ENCODE data around the gene SEC24C.

The SEC24C gene

DNA sequence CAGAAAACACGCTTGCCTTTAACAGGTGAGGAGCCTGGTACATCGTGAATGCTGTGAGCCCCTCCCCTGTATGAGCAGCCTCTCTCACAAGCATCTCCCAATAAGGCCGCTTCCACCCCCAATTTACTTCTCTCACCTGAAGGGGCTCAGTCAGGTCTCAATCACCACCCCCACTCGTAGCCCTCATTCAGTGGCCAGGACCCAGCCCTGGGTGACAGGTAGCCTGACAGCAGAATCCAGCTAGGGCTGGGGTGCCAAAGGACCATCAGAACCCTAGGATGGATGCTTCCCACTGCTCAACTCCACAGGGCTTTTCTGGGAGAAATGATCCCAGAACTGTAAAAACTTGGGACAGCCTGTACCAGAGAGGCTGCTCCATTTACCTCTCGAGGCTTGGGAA lies 73.7 kb downstream of the SEC24C start:
- Histone ChIP-seq H3K4me3 (ENCODE audit: low read depth, low read length) (no peak overlapping the region), H3K9ac (no peak overlapping the region), H3K27ac (no peak overlapping the region), H2AFZ (no peak overlapping the region), H3K4me1 (no peaks in the 10 kb centered on the region), H3K4me2 (ENCODE audit: low read length) (no peak overlapping the region), H3K36me3 (ENCODE audit: control insufficient read depth, insufficient read depth, low read length) (no peaks in the 10 kb centered on the region), H3K9me3 (ENCODE audit: control insufficient read depth, low read length) (no peaks in the 10 kb centered on the region), H3K27me3 (ENCODE audit: control insufficient read depth, insufficient read depth, low read length) (no peaks in the 10 kb centered on the region), H3K79me2 (no peaks in the 10 kb centered on the region)
- TF ChIP-seq, protein P1, sequence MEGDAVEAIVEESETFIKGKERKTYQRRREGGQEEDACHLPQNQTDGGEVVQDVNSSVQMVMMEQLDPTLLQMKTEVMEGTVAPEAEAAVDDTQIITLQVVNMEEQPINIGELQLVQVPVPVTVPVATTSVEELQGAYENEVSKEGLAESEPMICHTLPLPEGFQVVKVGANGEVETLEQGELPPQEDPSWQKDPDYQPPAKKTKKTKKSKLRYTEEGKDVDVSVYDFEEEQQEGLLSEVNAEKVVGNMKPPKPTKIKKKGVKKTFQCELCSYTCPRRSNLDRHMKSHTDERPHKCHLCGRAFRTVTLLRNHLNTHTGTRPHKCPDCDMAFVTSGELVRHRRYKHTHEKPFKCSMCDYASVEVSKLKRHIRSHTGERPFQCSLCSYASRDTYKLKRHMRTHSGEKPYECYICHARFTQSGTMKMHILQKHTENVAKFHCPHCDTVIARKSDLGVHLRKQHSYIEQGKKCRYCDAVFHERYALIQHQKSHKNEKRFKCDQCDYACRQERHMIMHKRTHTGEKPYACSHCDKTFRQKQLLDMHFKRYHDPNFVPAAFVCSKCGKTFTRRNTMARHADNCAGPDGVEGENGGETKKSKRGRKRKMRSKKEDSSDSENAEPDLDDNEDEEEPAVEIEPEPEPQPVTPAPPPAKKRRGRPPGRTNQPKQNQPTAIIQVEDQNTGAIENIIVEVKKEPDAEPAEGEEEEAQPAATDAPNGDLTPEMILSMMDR (IDR thresholded peaks at IDR 0.05) = no peak

- Histone ChIP-seq H3K27me3 (ENCODE audit: control insufficient read depth, insufficient read depth, low read length) (no peaks in the 10 kb centered on the region), H3K79me2 (no peaks in the 10 kb centered on the region), H3K4me2 (ENCODE audit: low read length) (no peak overlapping the region), H3K4me3 (ENCODE audit: low read depth, low read length) (no peak overlapping the region), H3K27ac (no peak overlapping the region), H3K9ac (no peak overlapping the region), H3K4me1 (no peaks in the 10 kb centered on the region), H3K36me3 (ENCODE audit: control insufficient read depth, insufficient read depth, low read length) (no peaks in the 10 kb centered on the region), H2AFZ (no peak overlapping the region), H3K9me3 (ENCODE audit: control insufficient read depth, low read length) (no peaks in the 10 kb centered on the region)
- TF ChIP-seq, protein P1 (IDR thresholded peaks at IDR 0.05) = no peak
Measured at GRCh38 chr10:73818402-73818801, 74.2 kb downstream of the SEC24C start.

DNA sequence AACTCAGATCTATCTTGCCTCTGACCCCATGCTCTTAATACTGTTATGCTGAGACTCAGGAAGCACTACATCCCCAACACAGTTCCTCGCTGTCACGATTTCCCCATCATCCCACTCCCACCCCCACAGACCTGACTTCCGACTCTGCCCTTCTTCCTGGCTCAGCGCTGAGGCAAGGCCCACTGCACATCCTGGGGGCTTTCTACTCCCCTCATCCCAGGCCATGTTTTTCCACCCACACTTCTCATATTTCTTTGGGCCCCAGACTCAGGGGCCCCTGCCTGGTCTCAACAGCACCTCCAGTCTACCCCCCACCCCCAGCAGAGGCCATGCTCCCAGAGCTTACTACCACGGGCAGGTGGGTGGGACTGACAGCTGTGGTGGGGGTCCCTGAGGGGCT lies 74.9 kb downstream of the SEC24C start:
- no peaks in the 10 kb centered on the region for H3K9me3 ChIP-seq (ENCODE audit: control insufficient read depth, low read length)
- no peaks in the 10 kb centered on the region for H3K79me2 ChIP-seq
- no peak overlapping the region for H3K9ac ChIP-seq
- H3K27me3 ChIP-seq (ENCODE audit: control insufficient read depth, insufficient read depth, low read length) = no peaks in the 10 kb centered on the region
- H3K36me3 ChIP-seq (ENCODE audit: control insufficient read depth, insufficient read depth, low read length) = no peaks in the 10 kb centered on the region
- no peak overlapping the region for H2AFZ ChIP-seq
- no peak overlapping the region for H3K4me3 ChIP-seq (ENCODE audit: low read depth, low read length)
- H3K4me2 ChIP-seq (ENCODE audit: low read length) = no peak overlapping the region
- no peak overlapping the region for H3K27ac ChIP-seq
- H3K4me1 ChIP-seq = no peaks in the 10 kb centered on the region
- TF ChIP-seq, protein P1 (IDR thresholded peaks at IDR 0.05) = no peak

GRCh38 chr10:73819513-73820093 lies 75.4 kb downstream of the SEC24C start:
- H3K27ac ChIP-seq = no peak overlapping the region

More at GRCh38 chr10:73819513-73820093, 75.4 kb downstream of the SEC24C start:
- H3K4me1 ChIP-seq = no peaks in the 10 kb centered on the region
- TF ChIP-seq, protein P1 (IDR thresholded peaks at IDR 0.05) = no peak
- H3K27me3 ChIP-seq (ENCODE audit: control insufficient read depth, insufficient read depth, low read length) = no peaks in the 10 kb centered on the region
- H3K9me3 ChIP-seq (ENCODE audit: control insufficient read depth, low read length) = no peaks in the 10 kb centered on the region
- no peak overlapping the region for H3K4me3 ChIP-seq (ENCODE audit: low read depth, low read length)
- H3K79me2 ChIP-seq = no peaks in the 10 kb centered on the region
- H3K9ac ChIP-seq = no peak overlapping the region
- no peak overlapping the region for H3K4me2 ChIP-seq (ENCODE audit: low read length)
- no peaks in the 10 kb centered on the region for H3K36me3 ChIP-seq (ENCODE audit: control insufficient read depth, insufficient read depth, low read length)
- H2AFZ ChIP-seq = no peak overlapping the region
